ENCODE results near the gene CLCA2. TPM values are rescaled to one million over a fixed set of nuclear protein-coding genes. Genes with fewer than 3 reads are reported as not detected.

The CLCA2 gene
- total RNA-seq, 1 donor from 2014 or later, result not detected

DNA sequence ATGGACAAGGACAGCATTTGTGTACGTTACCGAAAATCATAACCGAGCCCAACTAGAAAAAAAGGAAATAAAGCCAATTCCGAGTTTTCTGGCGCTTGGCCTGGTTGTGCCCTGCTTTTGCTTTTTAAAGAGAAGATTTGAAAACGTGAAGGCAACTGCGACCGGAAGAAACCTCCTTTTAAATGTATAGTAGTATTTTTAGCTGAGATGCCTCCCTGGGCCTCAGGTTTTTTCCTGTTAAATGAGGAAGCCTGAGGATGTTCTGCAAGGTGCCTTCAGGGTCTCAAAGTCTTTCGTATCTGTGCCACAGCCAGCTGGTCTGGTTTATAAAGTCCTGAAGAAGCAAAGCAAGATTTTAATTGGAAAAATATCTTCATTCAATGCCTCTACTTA is 27.5 kb upstream of the CLCA2 start:
- Mint-ChIP-seq H3K27ac (peak overlapping the region; percentile 98), H3K36me3 (ENCODE audit: low read depth) (peaks cover 8% of the 10 kb centered on the region), H3K9me3 (no peaks in the 10 kb centered on the region), H3K4me1 (peaks cover 32% of the 10 kb centered on the region), H3K4me3 (peak overlapping the region; percentile 94), H3K27me3 (peaks cover 13% of the 10 kb centered on the region)
- intact Hi-C loops (cut with micrococcal nuclease), result loop anchor here (1.0 to 10.0 kb wide), 7 partner anchors 8 to 938 kb away; partner anchors contain the start of genes HS2ST1, SELENOF, SH3GLB1 and ZNHIT6
- DNase-seq, result no peak

DNA sequence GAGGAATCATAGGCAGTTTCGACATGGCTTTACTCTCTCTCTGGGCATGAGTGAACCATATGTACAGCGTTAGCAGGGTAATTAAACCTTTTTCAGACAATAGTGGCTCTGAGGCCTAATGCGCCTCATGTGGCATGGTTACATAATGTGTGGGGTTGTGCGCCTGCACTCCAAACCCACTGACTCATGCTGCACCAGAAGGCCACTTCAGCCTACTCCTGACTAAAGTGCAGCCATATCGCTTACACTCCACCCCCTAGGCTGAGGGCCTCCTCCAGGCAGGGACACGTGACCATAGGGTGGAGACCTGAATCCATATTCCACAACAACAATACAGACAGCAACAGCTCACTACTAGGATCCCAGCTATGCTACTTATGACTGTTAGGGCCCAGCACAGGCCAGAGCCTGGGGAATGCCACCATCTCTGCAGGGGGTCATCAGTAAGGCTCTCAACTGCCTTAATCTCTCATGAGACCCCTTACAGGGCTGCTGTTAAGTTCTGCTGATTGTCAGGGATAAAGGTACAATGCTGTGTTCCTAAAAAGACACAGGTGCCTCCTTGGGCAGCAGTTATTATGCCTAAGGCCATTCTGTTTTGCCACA is 14.5 kb upstream of the CLCA2 start:
- H3K27ac Mint-ChIP-seq, result no peak overlapping the region
- H3K27me3 Mint-ChIP-seq, result peaks cover 10% of the 10 kb centered on the region
- H3K9me3 Mint-ChIP-seq, result no peaks in the 10 kb centered on the region
- DNase-seq, result no peak
- no peak overlapping the region for H3K4me3 Mint-ChIP-seq
- H3K36me3 Mint-ChIP-seq (ENCODE audit: low read depth), result no peaks in the 10 kb centered on the region
- no peaks in the 10 kb centered on the region for H3K4me1 Mint-ChIP-seq
- intact Hi-C loops (cut with micrococcal nuclease), result no loop called here

GRCh38 chr1:86410879-86411278 is 13.1 kb upstream of the CLCA2 start:
- Mint-ChIP-seq H3K4me1 (no peaks in the 10 kb centered on the region), H3K36me3 (ENCODE audit: low read depth) (no peaks in the 10 kb centered on the region), H3K27ac (no peak overlapping the region)

GRCh38 chr1:86416343-86416742 is 7.6 kb upstream of the CLCA2 start:
- no peak overlapping the region for H3K27ac Mint-ChIP-seq
- peaks cover 2% of the 10 kb centered on the region for H3K4me1 Mint-ChIP-seq
- intact Hi-C loops (cut with micrococcal nuclease), result no loop called here
- H3K4me3 Mint-ChIP-seq, result no peak overlapping the region
- H3K36me3 Mint-ChIP-seq (ENCODE audit: low read depth), result no peaks in the 10 kb centered on the region
- no peak for DNase-seq
- H3K27me3 Mint-ChIP-seq, result no peaks in the 10 kb centered on the region
- H3K9me3 Mint-ChIP-seq, result no peaks in the 10 kb centered on the region

More at GRCh38 chr1:86410879-86411278, 13.1 kb upstream of the CLCA2 start:
- Mint-ChIP-seq H3K9me3 (no peaks in the 10 kb centered on the region), H3K4me3 (no peak overlapping the region), H3K27me3 (peaks cover 4% of the 10 kb centered on the region)
- intact Hi-C loops (cut with micrococcal nuclease), result no loop called here
- no peak for DNase-seq

GRCh38 chr1:86419277-86419903 is 4.6 kb upstream of the CLCA2 start:
- peak overlapping the region; percentile 44 for H3K4me3 Mint-ChIP-seq
- no peak overlapping the region for H3K27ac Mint-ChIP-seq
- peaks cover 14% of the 10 kb centered on the region for H3K27me3 Mint-ChIP-seq
- peaks cover 2% of the 10 kb centered on the region for H3K4me1 Mint-ChIP-seq
- no peaks in the 10 kb centered on the region for H3K36me3 Mint-ChIP-seq (ENCODE audit: low read depth)
- intact Hi-C loops (cut with micrococcal nuclease), result loop anchor here (1.0 to 2.0 kb wide), 2 partner anchors 39 to 83 kb away; no protein-coding TSS in a partner anchor
- H3K9me3 Mint-ChIP-seq, result no peaks in the 10 kb centered on the region
- peak; percentile 85 for DNase-seq

DNA sequence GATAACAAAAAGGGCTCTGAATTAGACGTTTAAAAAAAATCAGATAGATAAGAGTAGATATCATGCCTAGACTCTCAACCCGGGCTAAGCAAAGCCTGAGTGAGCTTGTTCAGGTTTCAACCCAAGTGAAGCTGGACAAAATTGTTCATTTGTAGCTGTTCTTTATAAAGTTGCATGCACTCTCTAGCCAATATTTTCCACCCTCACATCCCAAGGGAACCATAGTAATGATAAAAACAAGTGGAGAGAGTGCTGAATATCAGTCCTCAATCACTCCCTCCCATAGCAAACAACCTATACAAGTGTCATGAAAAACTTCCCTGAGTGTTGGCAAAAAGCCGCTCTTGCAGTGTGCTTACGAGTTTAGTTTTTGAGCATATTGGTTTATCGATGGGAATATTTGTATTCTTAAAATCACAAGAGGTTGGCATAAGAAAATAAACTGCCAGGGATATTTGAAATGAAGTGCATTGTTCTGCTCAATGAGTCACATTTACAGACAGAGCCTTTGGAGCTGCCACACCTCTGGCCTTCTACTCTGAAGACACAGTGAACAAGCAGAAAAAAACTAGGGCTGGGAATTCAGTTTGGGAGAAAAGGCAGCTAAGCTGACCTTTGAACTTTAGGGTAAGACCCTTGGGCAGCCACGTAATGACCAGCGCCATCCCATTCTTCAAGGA is 2.2 kb upstream of the CLCA2 start:
- Mint-ChIP-seq H3K9me3 (no peaks in the 10 kb centered on the region), H3K36me3 (ENCODE audit: low read depth) (no peaks in the 10 kb centered on the region), H3K4me3 (no peak overlapping the region), H3K27ac (no peak overlapping the region), H3K27me3 (peaks cover 25% of the 10 kb centered on the region), H3K4me1 (peaks cover 2% of the 10 kb centered on the region)
- intact Hi-C loops (cut with micrococcal nuclease), result no loop called here
- no peak for DNase-seq

- Mint-ChIP-seq H3K9me3 (no peaks in the 10 kb centered on the region), H3K27me3 (peaks cover 25% of the 10 kb centered on the region), H3K27ac (no peak overlapping the region), H3K4me1 (peaks cover 2% of the 10 kb centered on the region), H3K4me3 (no peak overlapping the region), H3K36me3 (ENCODE audit: low read depth) (no peaks in the 10 kb centered on the region)
- DNase-seq, result no peak
- intact Hi-C loops (cut with micrococcal nuclease), result no loop called here
Observed at GRCh38 chr1:86423473-86423872, 498 bp upstream of the CLCA2 start.

DNA sequence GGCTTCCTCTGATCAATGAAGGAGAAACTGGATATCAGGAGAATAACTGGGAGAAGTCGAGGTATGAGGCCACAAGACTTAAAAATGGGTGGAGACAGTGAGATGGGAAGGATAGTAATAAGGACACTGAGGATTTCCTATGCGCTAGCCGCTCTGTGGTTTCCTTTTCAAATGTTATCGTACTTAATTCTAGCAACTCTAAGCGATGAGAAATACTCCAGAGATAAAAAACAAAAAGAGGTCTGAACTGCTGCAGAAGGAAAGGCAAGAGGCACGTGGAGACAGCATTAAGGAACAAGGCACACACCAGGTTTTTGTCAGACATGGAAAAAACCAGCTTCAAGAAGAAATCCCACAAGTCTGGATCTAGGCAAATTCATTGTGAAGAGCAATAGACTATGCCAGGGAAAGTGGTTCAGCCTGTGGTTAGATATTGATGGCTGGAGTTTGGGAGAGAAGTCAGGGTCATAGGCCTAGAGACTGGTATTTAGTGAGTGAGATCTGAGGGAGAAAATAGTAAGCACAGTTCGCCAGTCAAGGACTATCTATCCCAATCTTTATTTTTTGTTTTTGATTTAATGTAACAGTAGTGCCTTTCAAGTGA is 5.3 kb downstream of the CLCA2 start:
- intact Hi-C loops (cut with micrococcal nuclease), result no loop called here
- H3K4me3 Mint-ChIP-seq, result no peak overlapping the region
- H3K27ac Mint-ChIP-seq, result no peak overlapping the region
- peaks cover 13% of the 10 kb centered on the region for H3K27me3 Mint-ChIP-seq
- no peaks in the 10 kb centered on the region for H3K4me1 Mint-ChIP-seq
- H3K36me3 Mint-ChIP-seq (ENCODE audit: low read depth), result no peaks in the 10 kb centered on the region
- no peaks in the 10 kb centered on the region for H3K9me3 Mint-ChIP-seq
- DNase-seq, result peak; percentile 49

DNA sequence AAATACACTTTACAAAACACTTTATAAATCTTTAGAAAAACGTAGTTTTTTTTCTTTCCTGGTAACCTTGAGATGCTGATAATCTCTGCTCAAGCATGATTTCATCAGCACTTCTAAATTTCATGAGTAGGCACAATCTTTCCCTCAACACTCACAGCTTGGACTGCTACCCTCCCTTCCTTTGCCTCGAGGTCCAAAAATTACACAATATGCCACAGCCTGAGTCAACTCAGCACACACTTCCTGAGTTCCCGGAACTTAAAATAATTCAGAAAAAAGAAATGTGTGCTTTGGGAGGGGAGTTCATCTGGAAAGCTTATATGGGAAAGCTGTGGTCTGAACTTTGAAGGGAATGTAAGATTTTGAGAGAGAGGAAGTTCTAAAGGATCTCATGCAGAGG is 5.9 kb downstream of the CLCA2 start:
- no peaks in the 10 kb centered on the region for H3K4me1 Mint-ChIP-seq
- H3K27me3 Mint-ChIP-seq, result peaks cover 8% of the 10 kb centered on the region
- no peak overlapping the region for H3K27ac Mint-ChIP-seq
- no peak overlapping the region for H3K4me3 Mint-ChIP-seq
- DNase-seq, result peak; percentile 59
- H3K36me3 Mint-ChIP-seq (ENCODE audit: low read depth), result no peaks in the 10 kb centered on the region
- no peaks in the 10 kb centered on the region for H3K9me3 Mint-ChIP-seq
- intact Hi-C loops (cut with micrococcal nuclease), result no loop called here

- Mint-ChIP-seq H3K9me3 (no peaks in the 10 kb centered on the region), H3K36me3 (ENCODE audit: low read depth) (no peaks in the 10 kb centered on the region), H3K4me1 (no peaks in the 10 kb centered on the region), H3K27me3 (peaks cover 5% of the 10 kb centered on the region), H3K27ac (no peak overlapping the region), H3K4me3 (no peak overlapping the region)
- peak; percentile 50 for DNase-seq
- intact Hi-C loops (cut with micrococcal nuclease), result no loop called here
Observed at GRCh38 chr1:86430376-86430775, 6.4 kb downstream of the CLCA2 start.

- H3K27ac Mint-ChIP-seq, result no peak overlapping the region
- no peak overlapping the region for H3K4me3 Mint-ChIP-seq
- DNase-seq, result no peak
- H3K9me3 Mint-ChIP-seq, result no peaks in the 10 kb centered on the region
- H3K27me3 Mint-ChIP-seq, result peaks cover 5% of the 10 kb centered on the region
- no peaks in the 10 kb centered on the region for H3K4me1 Mint-ChIP-seq
- no peaks in the 10 kb centered on the region for H3K36me3 Mint-ChIP-seq (ENCODE audit: low read depth)
- intact Hi-C loops (cut with micrococcal nuclease), result no loop called here
Observed at GRCh38 chr1:86434059-86434458, 10.1 kb downstream of the CLCA2 start.

GRCh38 chr1:86435327-86435726 is 11.4 kb downstream of the CLCA2 start:
- intact Hi-C loops (cut with micrococcal nuclease), result no loop called here
- Mint-ChIP-seq H3K27ac (no peak overlapping the region), H3K4me1 (no peaks in the 10 kb centered on the region), H3K27me3 (peaks cover 10% of the 10 kb centered on the region), H3K9me3 (no peaks in the 10 kb centered on the region), H3K4me3 (no peak overlapping the region), H3K36me3 (ENCODE audit: low read depth) (no peaks in the 10 kb centered on the region)
- no peak for DNase-seq

GRCh38 chr1:86436041-86436440 is 12.1 kb downstream of the CLCA2 start:
- Mint-ChIP-seq H3K36me3 (ENCODE audit: low read depth) (no peaks in the 10 kb centered on the region), H3K4me3 (no peak overlapping the region)

GRCh38 chr1:86441581-86441980 is 17.6 kb downstream of the CLCA2 start:
- H3K36me3 Mint-ChIP-seq (ENCODE audit: low read depth), result no peaks in the 10 kb centered on the region
- H3K27ac Mint-ChIP-seq, result no peak overlapping the region
- intact Hi-C loops (cut with micrococcal nuclease), result no loop called here
- H3K4me3 Mint-ChIP-seq, result no peak overlapping the region
- no peaks in the 10 kb centered on the region for H3K9me3 Mint-ChIP-seq
- peak; percentile 64 for DNase-seq
- peaks cover 9% of the 10 kb centered on the region for H3K27me3 Mint-ChIP-seq
- peaks cover 3% of the 10 kb centered on the region for H3K4me1 Mint-ChIP-seq

More at GRCh38 chr1:86436041-86436440, 12.1 kb downstream of the CLCA2 start:
- H3K27me3 Mint-ChIP-seq, result peaks cover 10% of the 10 kb centered on the region
- H3K9me3 Mint-ChIP-seq, result no peaks in the 10 kb centered on the region
- intact Hi-C loops (cut with micrococcal nuclease), result no loop called here
- no peak for DNase-seq
- H3K4me1 Mint-ChIP-seq, result no peaks in the 10 kb centered on the region
- H3K27ac Mint-ChIP-seq, result no peak overlapping the region

Measured in activated CD4-positive, alpha-beta T cell treated with anti-CD3 and anti-CD28 coated beads, Interleukin-2, amount 10 ng/mL, durations not matched to agents 24 days and 14 days (primary cell).